Regular cardiac myocyte (primary cell): Measurements from ENCODE around the gene NUDT21. TPM values are rescaled to one million over a fixed set of nuclear protein-coding genes. Genes with fewer than 3 reads are reported as not detected.

Source experiments
- total RNA-seq: library from RNA; depleted of rRNA; stranded (reverse); fragments of >200 nt; gene quantifications from 2 replicates; pipeline ENCODE4 v1.2.3, GENCODE V29; 2014

The NUDT21 gene
- 57.5 and 92.6 TPM in 2 replicates for total RNA-seq

DNA sequence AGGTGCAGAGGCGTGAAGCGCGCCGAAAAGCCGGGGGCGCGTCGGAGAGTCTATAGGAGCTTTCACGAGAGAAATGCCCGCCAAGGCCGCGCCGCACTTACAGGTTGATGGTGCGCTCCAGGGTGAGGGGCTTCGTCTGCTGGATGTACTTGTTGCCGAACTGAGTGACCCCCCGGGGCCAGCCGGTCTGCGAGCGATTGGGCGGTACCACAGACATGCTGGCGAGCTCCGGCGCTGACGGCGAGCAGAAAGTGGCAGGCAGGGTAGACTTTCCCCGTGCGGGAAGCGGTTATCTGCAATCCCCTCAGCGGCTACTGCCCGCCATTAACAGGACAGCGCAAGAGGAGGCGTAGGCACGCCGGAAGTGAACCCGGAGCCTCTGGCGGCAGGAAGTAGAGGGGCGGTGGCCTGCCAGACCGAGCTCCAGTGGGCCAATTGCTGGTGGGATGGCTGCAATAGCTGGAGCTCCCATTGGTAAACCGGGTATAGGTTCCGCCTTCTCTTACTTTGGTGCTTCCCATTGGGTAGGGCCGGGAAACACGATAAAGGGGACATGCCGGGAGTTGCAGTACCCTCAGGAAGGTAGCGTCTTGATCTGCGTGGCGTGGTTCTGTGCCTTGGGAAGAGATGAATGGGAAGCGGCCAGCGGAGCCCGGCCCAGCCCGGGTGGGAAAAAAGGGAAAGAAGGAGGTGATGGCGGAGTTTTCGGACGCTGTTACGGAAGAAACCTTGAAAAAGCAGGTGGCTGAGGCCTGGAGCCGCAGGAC, at the start of gene NUDT21, which contains the start of gene OGFOD1:
NUDT21 (minus strand) TSS at position 347 of the 767 bp plus-strand sequence; CDS start at position 217, 130 bp downstream.
OGFOD1 (plus strand) TSS at position 569 of the 767 bp plus-strand sequence; CDS start at position 628, 59 bp downstream.

GRCh38 chr16:56425439-56425832, 25.7 kb downstream of the NUDT21 start, which contains the start of gene AMFR:
AMFR (minus strand) TSS chr16:56425545; CDS start chr16:56425327, 218 bp downstream.

Other genes with a start within 250 kb of the NUDT21 start
- 291 and 426 TPM in 2 replicates for gene AMFR, start 25.8 kb downstream of the NUDT21 start, total RNA-seq
- gene OGFOD1, start 222 bp upstream of the NUDT21 start, total RNA-seq, result 82.9 and 83.8 TPM in 2 replicates
- gene BBS2, start 68.7 kb upstream of the NUDT21 start, total RNA-seq, result 35.5 and 75.0 TPM in 2 replicates
- not detected in 2 replicates for gene MT4, start 113.7 kb upstream of the NUDT21 start, total RNA-seq
- 0.56 TPM in 1 of 2 replicates, not detected in the other for gene MT3, start 138.2 kb upstream of the NUDT21 start, total RNA-seq
- gene MT2A, start 157.3 kb upstream of the NUDT21 start, total RNA-seq, result 190 and 238 TPM in 2 replicates
- 244 and 365 TPM in 2 replicates for gene MT1E, start 174.4 kb upstream of the NUDT21 start, total RNA-seq
- 2.5 and 5.9 TPM in 2 replicates for gene MT1M, start 181.3 kb upstream of the NUDT21 start, total RNA-seq
- gene MT1A, start 187.3 kb upstream of the NUDT21 start, total RNA-seq, result 3.9 and 8.8 TPM in 2 replicates
- gene MT1B, start 200.6 kb upstream of the NUDT21 start, total RNA-seq, result not detected in 2 replicates
- 0.56 and 0.96 TPM in 2 replicates for gene MT1F, start 206.6 kb upstream of the NUDT21 start, total RNA-seq
- gene MT1G, start 216.7 kb upstream of the NUDT21 start, total RNA-seq, result 0.56 and 1.5 TPM in 2 replicates
- gene MT1H, start 218.5 kb upstream of the NUDT21 start, total RNA-seq, result 0.77 TPM in 1 of 2 replicates, not detected in the other
- gene MT1X, start 231.1 kb upstream of the NUDT21 start, total RNA-seq, result 154 and 161 TPM in 2 replicates